Erythroblast (primary cell): Measurements from ENCODE around the gene GALNT7.

Source experiments
- GATA1 ChIP-seq: IDR thresholded peaks from 2 replicates; pipeline ENCODE4 v1.6.1; 2011; ENCODE audit warnings: low read depth, mild to moderate bottlenecking, control low read depth, low read length, moderate library complexity
- POLR2A ChIP-seq: IDR thresholded peaks from 2 replicates; pipeline ENCODE4 v1.6.1; 2011; ENCODE audit warnings: mild to moderate bottlenecking, low read length

DNA sequence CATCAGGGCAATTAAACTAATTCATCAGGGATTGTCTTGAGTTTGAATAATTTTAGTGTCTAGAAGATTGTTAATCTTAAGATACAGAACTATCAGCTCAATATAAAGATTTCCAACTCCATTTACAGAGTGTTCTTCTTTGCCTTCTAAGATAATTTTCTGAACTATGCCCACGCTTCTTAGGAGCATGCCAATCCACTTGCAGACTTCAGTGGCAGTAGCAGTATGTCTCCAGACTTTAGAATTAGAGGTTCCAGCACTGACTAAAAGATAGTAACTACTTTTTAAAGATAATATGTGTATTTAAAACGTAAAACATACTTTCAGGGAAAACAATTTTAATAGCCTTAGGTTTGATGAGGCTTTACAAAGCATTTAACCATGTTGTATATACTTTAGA lies 34.2 kb upstream of the GALNT7 start:
- no peak for TF ChIP-seq POLR2A
- no peak for TF ChIP-seq GATA1
